Measurements from ENCODE around the gene CDK14.

CDK14 gene

GRCh38 chr7:90689260-90689659, 93.1 kb downstream of the CDK14 start:
- DNase-seq, result no peak

- no peak for DNase-seq
These were observed 94.2 kb downstream of the CDK14 start for GRCh38 chr7:90690159-90690858.

- no peak for DNase-seq
These were observed 96.3 kb downstream of the CDK14 start for GRCh38 chr7:90692396-90692795.

GRCh38 chr7:90692947-90693346, 96.8 kb downstream of the CDK14 start:
- DNase-seq, result no peak

- no peak for DNase-seq
These were observed 97.8 kb downstream of the CDK14 start for GRCh38 chr7:90693939-90694338.

- DNase-seq, result no peak
These were observed 102.5 kb downstream of the CDK14 start for GRCh38 chr7:90698616-90699015.

GRCh38 chr7:90701021-90701420, 104.9 kb downstream of the CDK14 start:
- no peak for DNase-seq

- DNase-seq, result no peak
These were observed 105.7 kb downstream of the CDK14 start for GRCh38 chr7:90701771-90702170.

- no peak for DNase-seq
These were observed 109.4 kb downstream of the CDK14 start for GRCh38 chr7:90705391-90706071.

GRCh38 chr7:90706072-90706716, 110.1 kb downstream of the CDK14 start:
- peak; percentile 39 for DNase-seq

GRCh38 chr7:90708841-90709317, 112.8 kb downstream of the CDK14 start:
- no peak for DNase-seq

- no peak for DNase-seq
These were observed 113.7 kb downstream of the CDK14 start for GRCh38 chr7:90709501-90710465.

GRCh38 chr7:90710466-90710850, 114.3 kb downstream of the CDK14 start:
- no peak for DNase-seq

- DNase-seq, result no peak
These were observed 117.5 kb downstream of the CDK14 start for GRCh38 chr7:90713628-90714027.

GRCh38 chr7:90715067-90715466, 118.9 kb downstream of the CDK14 start:
- DNase-seq, result no peak

GRCh38 chr7:90717296-90718060, 121.4 kb downstream of the CDK14 start:
- no peak for DNase-seq

GRCh38 chr7:90719155-90719554, 123.0 kb downstream of the CDK14 start:
- no peak for DNase-seq

- DNase-seq, result no peak
These were observed 125.1 kb downstream of the CDK14 start for GRCh38 chr7:90720984-90721760.

- no peak for DNase-seq
These were observed 125.8 kb downstream of the CDK14 start for GRCh38 chr7:90721869-90722431.

GRCh38 chr7:90723233-90723632, 127.1 kb downstream of the CDK14 start:
- DNase-seq, result no peak

- DNase-seq, result no peak
These were observed 127.7 kb downstream of the CDK14 start for GRCh38 chr7:90723866-90724265.
